ENCODE data around the gene PDLIM1. TPM values are rescaled to one million over a fixed set of nuclear protein-coding genes. Genes with fewer than 3 reads are reported as not detected.

PDLIM1 gene
- total RNA-seq, 1 experiment from 2014 or later = 115 TPM

GRCh38 chr10:95241533-95241932 is 49.3 kb downstream of the PDLIM1 start:
- H3K27me3 Mint-ChIP-seq (ENCODE audit: low read depth) = no peaks in the 10 kb centered on the region
- Histone ChIP-seq H4K20me1 (ENCODE audit: control insufficient read depth, insufficient read depth, insufficient read length) (no peaks in the 10 kb centered on the region), H2BK12ac (ENCODE audit: insufficient read length, low read depth, low read length) (no peak overlapping the region), H2BK15ac (ENCODE audit: low read depth, low read length) (no peak overlapping the region), H3K23me2 (ENCODE audit: insufficient read length, low read depth, low read length, poor library complexity, severe bottlenecking) (no peaks in the 10 kb centered on the region), H3K4me2 (ENCODE audit: insufficient read depth, insufficient read length, low read length) (no peak overlapping the region), H2BK20ac (ENCODE audit: low read depth, low read length, poor library complexity, severe bottlenecking) (no peak overlapping the region), H2AK5ac (ENCODE audit: insufficient read length, low read length) (no peak overlapping the region), H3T11ph (ENCODE audit: low read length) (no peak overlapping the region), H3K4ac (ENCODE audit: low read depth, low read length) (no peak overlapping the region), H3K4me1 (ENCODE audit: insufficient read depth, low read length) (no peaks in the 10 kb centered on the region), H3K56ac (ENCODE audit: insufficient read length, low read depth, low read length) (no peak overlapping the region), H4K5ac (ENCODE audit: insufficient read length, low read depth, low read length) (no peak overlapping the region), H3K27ac (ENCODE audit: insufficient read length, low read depth, low read length) (no peak overlapping the region), H3K23ac (ENCODE audit: insufficient read length, low read depth, low read length) (no peak overlapping the region), H4K8ac (replicated peaks; ENCODE audit: insufficient read length, low read depth, low read length) (no peak overlapping the region), H4K91ac (ENCODE audit: insufficient read length, low read depth, low read length) (no peak overlapping the region), H2BK5ac (ENCODE audit: insufficient read length, low read length) (no peak overlapping the region), H3K79me2 (ENCODE audit: insufficient read depth, low read length) (no peaks in the 10 kb centered on the region), H3K18ac (ENCODE audit: insufficient read length, low read depth, low read length) (no peak overlapping the region), H3K79me1 (ENCODE audit: insufficient read depth, low read depth, low read length, poor library complexity, severe bottlenecking) (no peaks in the 10 kb centered on the region), H3K9me3 (ENCODE audit: control insufficient read depth, low read depth, low read length) (no peaks in the 10 kb centered on the region), H2AFZ (ENCODE audit: low read length) (no peak overlapping the region), H3K9ac (ENCODE audit: extremely low read depth, insufficient read length, low read length) (no peak overlapping the region), H3K14ac (ENCODE audit: insufficient read depth, low read length) (no peak overlapping the region), H2BK120ac (ENCODE audit: low read depth, low read length, poor library complexity, severe bottlenecking) (no peak overlapping the region), H3K27me3 (ENCODE audit: insufficient read depth, low read length) (no peaks in the 10 kb centered on the region)
- H3K27ac Mint-ChIP-seq = peak overlapping the region in 2 of 3 experiments; percentile 47 to 49; a peak in 2 of 7 replicates
- no peak for DNase-seq
- H3K4me1 Mint-ChIP-seq = peaks cover 10 to 17% of the 10 kb centered on the region in 2 experiments; a peak in 2 of 4 replicates
- H3K9me3 Mint-ChIP-seq = peaks cover 8 to 9% of the 10 kb centered on the region in 2 experiments
- peaks cover 25 to 66% (median 63%) of the 10 kb centered on the region in 3 experiments for H3K36me3 Mint-ChIP-seq (ENCODE audit: insufficient read depth in 1 of 3, low read depth in 3 of 3)
- WGBS (ENCODE audit: extremely low coverage, insufficient read length, low lambda C conversion rate) = no CpG with 5 or more reads among the region's 4 CpGs
- no peak overlapping the region for H3K4me3 Mint-ChIP-seq
- TF ChIP-seq CTCF (conservative IDR thresholded peaks at IDR 0.05) = no peak
